SK-N-SH (cell line): ENCODE results near the gene ENOX1. TPM values are rescaled to one million over a fixed set of nuclear protein-coding genes. Genes with fewer than 3 reads are reported as not detected.

Experiments used
- CTCF ChIA-PET: fragments of 300-600, 350-600 bp; formaldehyde crosslinking; extraction: SDS; loops from one replicate; lab custom pipeline; 2021; lab: Yijun Ruan, JAX
- POLR2A ChIA-PET: fragments of 350-600 bp; sonication (Branson Sonifier 250); formaldehyde crosslinking; extraction: SDS; loops from one replicate; lab custom pipeline; 2020; ENCODE audit warnings: antibody characterized with exemption, inconsistent platforms; lab: Yijun Ruan, JAX
- DNase-seq: peaks from one replicate; pipeline ENCODE4 v3.0.0; 2012
- H2AFZ ChIP-seq: fragments of 200-600 bp; sonication (generic); 2 replicates; pipeline ENCODE4 v1.8.1; 2016; ENCODE audit warnings: antibody characterized with exemption, mild to moderate bottlenecking, low read depth
- H3F3A ChIP-seq: fragments of 200-600 bp; sonication (generic); replicated peaks from 2 replicates; pipeline ENCODE3; 2016; ENCODE audit warnings: antibody characterized with exemption, mild to moderate bottlenecking; ENCODE audit not compliant: insufficient read depth
- H3K27ac ChIP-seq, 2 experiments: fragments of 200-500 bp in 1 of 2; fragments of 200-600 bp in 1 of 2; sonication (Bioruptor generic) in 1 of 2; sonication (generic), shearing (Covaris generic) in 1 of 2; 2 replicates each; pipeline versions ENCODE4 v1.5.1 to v1.6.1; 2014 to 2016; ENCODE audit warnings: low read depth in 2 of 2, inconsistent platforms in 1 of 2, low read length in 1 of 2, mild to moderate bottlenecking in 1 of 2, mixed read lengths in 1 of 2
- H3K27me3 ChIP-seq: fragments of 200-600 bp; sonication (generic), shearing (Covaris generic); 2 replicates; pipeline ENCODE4 v1.6.1; 2016; ENCODE audit warnings: mixed run types; ENCODE audit not compliant: insufficient read depth
- H3K36me3 ChIP-seq, 2 experiments: fragments of 200-500 bp in 1 of 2; fragments of 200-600 bp in 1 of 2; sonication (Bioruptor generic) in 1 of 2; sonication (generic) in 1 of 2; replicated peaks in 1 of 2; 2 replicates each; pipeline versions ENCODE3 to v1.5.1; 2014 to 2016; ENCODE audit warnings: low read length in 1 of 2, mild to moderate bottlenecking in 1 of 2; ENCODE audit not compliant: insufficient read depth in 2 of 2, control insufficient read depth in 1 of 2
- H3K4me1 ChIP-seq, 2 experiments: fragments of 200-500 bp in 1 of 2; fragments of 200-600 bp in 1 of 2; sonication (Bioruptor generic) in 1 of 2; sonication (generic), shearing (Covaris generic) in 1 of 2; 2 replicates each; pipeline versions ENCODE4 v1.5.1 to v1.6.1; 2014 to 2016; ENCODE audit warnings: low read depth in 1 of 2, low read length in 1 of 2, mixed run types in 1 of 2; ENCODE audit not compliant: insufficient read depth in 2 of 2, control insufficient read depth in 1 of 2
- H3K4me2 ChIP-seq: fragments of 200-600 bp; sonication (generic), shearing (Covaris generic); 2 replicates; pipeline ENCODE4 v1.6.1; 2017; ENCODE audit warnings: mixed run types
- H3K4me3 ChIP-seq, 2 experiments: fragments of 200-500 bp in 1 of 2; fragments of 200-600 bp in 1 of 2; sonication (Bioruptor generic) in 1 of 2; sonication (generic), shearing (Covaris generic) in 1 of 2; 2 replicates each; pipeline versions ENCODE4 v1.5.1 to v1.8.1; 2014 to 2016; ENCODE audit warnings: low read depth in 2 of 2, inconsistent platforms in 1 of 2, low read length in 1 of 2, mild to moderate bottlenecking in 1 of 2, mixed read lengths in 1 of 2, moderate library complexity in 1 of 2
- H3K79me2 ChIP-seq: fragments of 200-600 bp; sonication (generic); 2 replicates; pipeline ENCODE4 v1.8.1; 2017; ENCODE audit warnings: mild to moderate bottlenecking; ENCODE audit not compliant: insufficient read depth
- H3K9ac ChIP-seq: fragments of 200-600 bp; sonication (generic); 2 replicates; pipeline ENCODE4 v1.6.1; 2017; ENCODE audit warnings: mixed run types
- H3K9me2 ChIP-seq: fragments of 200-600 bp; sonication (generic); 2 replicates; pipeline ENCODE4 v1.6.1; 2017; ENCODE audit warnings: mixed run types
- H3K9me3 ChIP-seq: fragments of 200-600 bp; sonication (generic); 2 replicates; pipeline ENCODE4 v1.6.1; 2017; ENCODE audit warnings: mixed run types, mild to moderate bottlenecking, moderate library complexity
- H4K20me1 ChIP-seq: fragments of 200-600 bp; sonication (generic); 2 replicates; pipeline ENCODE4 v1.6.1; 2017; ENCODE audit warnings: mild to moderate bottlenecking, mixed run types; ENCODE audit not compliant: insufficient read depth
- CHD2 ChIP-seq: fragments of 150-350 bp; IDR thresholded peaks from 2 replicates; pipeline ENCODE4 v1.6.1; 2018; ENCODE audit warnings: low read length; ENCODE audit not compliant: partially characterized antibody
- ELF1 ChIP-seq: IDR thresholded peaks from 2 replicates; pipeline ENCODE4 v1.4.0; 2012
- EP300 ChIP-seq, 2 experiments: IDR thresholded peaks; 2 replicates each; pipeline versions ENCODE4 v1.4.0 to v1.6.1; 2012; ENCODE audit warnings: borderline replicate concordance in 1 of 2, low read depth in 1 of 2, low read length in 1 of 2
- EZH2phosphoT487 ChIP-seq: fragments of 200-600 bp; sonication (generic); IDR thresholded peaks from 2 replicates; pipeline ENCODE4 v1.6.1; 2017; ENCODE audit warnings: low read depth, mixed run types, mild to moderate bottlenecking, antibody characterized with exemption, moderate library complexity, borderline replicate concordance
- FOXM1 ChIP-seq: IDR thresholded peaks from 2 replicates; pipeline ENCODE4 v1.4.0; 2012; ENCODE audit warnings: low read depth, mild to moderate bottlenecking
- GATA2 ChIP-seq: sonication (generic); formaldehyde crosslinking; IDR thresholded peaks from 2 replicates; pipeline ENCODE4 v1.5.0; 2020; ENCODE audit warnings: mild to moderate bottlenecking, missing genetic modification reagents
- MEF2A ChIP-seq: IDR thresholded peaks from 2 replicates; pipeline ENCODE4 v1.4.0; 2012; ENCODE audit warnings: low read depth, borderline replicate concordance
- MXI1 ChIP-seq: IDR thresholded peaks from 2 replicates; pipeline ENCODE4 v1.6.1; 2012; ENCODE audit warnings: mild to moderate bottlenecking, low read depth, low read length, improper control_type of control experiment
- POLR2AphosphoS5 ChIP-seq: IDR thresholded peaks from 2 replicates; pipeline ENCODE4 v1.6.1; 2012; ENCODE audit warnings: low read depth, low read length
- RAD21 ChIP-seq: IDR thresholded peaks from 2 replicates; pipeline ENCODE4 v1.6.1; 2012; ENCODE audit warnings: mild to moderate bottlenecking, low read length
- RFX5 ChIP-seq: IDR thresholded peaks from 2 replicates; pipeline ENCODE4 v1.6.1; 2012; ENCODE audit warnings: mild to moderate bottlenecking, improper control_type of control experiment, low read length
- RXRA ChIP-seq: IDR thresholded peaks from 2 replicates; pipeline ENCODE4 v1.4.0; 2012; ENCODE audit warnings: low read depth, mild to moderate bottlenecking, borderline replicate concordance
- SMC3 ChIP-seq: IDR thresholded peaks from 2 replicates; pipeline ENCODE4 v1.6.1; 2012; ENCODE audit warnings: low read depth, low read length, improper control_type of control experiment
- TAF1 ChIP-seq: IDR thresholded peaks from 2 replicates; pipeline ENCODE4 v1.6.1; 2012; ENCODE audit warnings: low read depth, mild to moderate bottlenecking, low read length, moderate library complexity, borderline replicate concordance
- WGBS: methylation state at CpG from one replicate; pipeline ENCODE4 v1.1.6; 2017; ENCODE audit warnings: low lambda C conversion rate; 5-methylcytosine and 5-hydroxymethylcytosine counted together
- polyA plus RNA-seq, 3 experiments: library from polyadenylated mRNA; depleted of rRNA; stranded (reverse); fragments of >200 nt; gene quantifications; 2 replicates each; pipeline ENCODE4 v1.2.3, GENCODE V29; 2012
- TF ChIP-seq, protein P1 (sequence below): IDR thresholded peaks from 2 replicates; pipeline ENCODE4; 2012
- TF ChIP-seq, protein P2 (sequence below): fragments of 200-600 bp; sonication (generic); IDR thresholded peaks from 2 replicates; pipeline ENCODE4 v1.6.1; 2017; ENCODE audit warnings: antibody characterized with exemption, mild to moderate bottlenecking, moderate library complexity
- TF ChIP-seq, protein P3 (sequence below): IDR thresholded peaks from 2 replicates; pipeline ENCODE4 v1.4.0; 2012; ENCODE audit warnings: low read depth, borderline replicate concordance
- TF ChIP-seq, protein P4 (sequence below): IDR thresholded peaks from 2 replicates; pipeline ENCODE4 v1.4.0; 2012; ENCODE audit warnings: low read depth, borderline replicate concordance

Gene ENOX1
- polyA plus RNA-seq, 1 of the 3 experiments (the other 2 are of a cell fraction): 5.8 TPM

DNA sequence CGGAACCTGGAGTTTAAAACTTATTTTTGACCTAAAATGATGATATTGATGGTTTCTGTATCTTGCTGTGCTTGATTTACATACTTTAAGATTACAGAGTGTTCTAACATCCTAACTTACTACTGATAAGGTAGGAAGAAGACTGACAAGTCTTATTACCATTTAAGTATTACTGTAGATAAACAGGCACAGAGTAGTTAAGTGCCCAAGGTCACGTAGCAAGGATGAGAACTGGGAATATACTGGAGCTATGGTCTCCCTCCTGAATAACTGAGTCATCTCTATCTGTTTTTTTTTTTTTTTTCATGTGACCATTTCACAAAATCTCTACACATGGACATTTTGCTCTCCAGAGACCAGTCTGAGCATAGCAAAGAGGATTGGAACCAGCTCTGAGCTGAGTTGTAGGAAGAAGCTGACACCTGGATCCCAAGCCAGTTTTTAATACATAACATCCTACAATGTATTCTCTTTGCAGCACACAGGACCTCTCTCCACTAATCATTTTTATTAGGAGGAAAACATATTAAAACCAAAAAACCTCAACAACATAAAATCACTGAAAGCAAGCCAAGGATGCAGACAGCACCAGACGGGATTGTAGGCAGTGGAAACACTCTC, 589.9 kb downstream of the ENOX1 start:
- Histone ChIP-seq H3K9me3 (no peaks in the 10 kb centered on the region), H3K4me3 (no peak overlapping the region), H3F3A (no peaks in the 10 kb centered on the region), H3K27me3 (no peaks in the 10 kb centered on the region), H3K36me3 (no peaks in the 10 kb centered on the region), H2AFZ (no peak overlapping the region), H3K27ac (no peak overlapping the region), H3K4me1 (peaks cover 0 to 6% of the 10 kb centered on the region in 2 experiments; a peak in 2 of 4 replicates), H3K9ac (no peak overlapping the region), H3K9me2 (no peaks in the 10 kb centered on the region), H3K4me2 (no peak overlapping the region), H3K79me2 (no peaks in the 10 kb centered on the region), H4K20me1 (no peaks in the 10 kb centered on the region)
- TF ChIP-seq MEF2A (no peak), TAF1 (no peak), RXRA (no peak), POLR2AphosphoS5 (no peak), EZH2phosphoT487 (no peak), SMC3 (no peak), EP300 (IDR thresholded peaks at IDR 0.05; ENCODE audit: borderline replicate concordance in 1 of 2, low read depth in 1 of 2, low read length in 1 of 2) (no peak), MXI1 (no peak), RFX5 (no peak), GATA2 (CRISPR knock-in tag) (no peak), ELF1 (no peak), CHD2 (no peak), RAD21 (no peak), FOXM1 (no peak)
- TF ChIP-seq, protein P1, sequence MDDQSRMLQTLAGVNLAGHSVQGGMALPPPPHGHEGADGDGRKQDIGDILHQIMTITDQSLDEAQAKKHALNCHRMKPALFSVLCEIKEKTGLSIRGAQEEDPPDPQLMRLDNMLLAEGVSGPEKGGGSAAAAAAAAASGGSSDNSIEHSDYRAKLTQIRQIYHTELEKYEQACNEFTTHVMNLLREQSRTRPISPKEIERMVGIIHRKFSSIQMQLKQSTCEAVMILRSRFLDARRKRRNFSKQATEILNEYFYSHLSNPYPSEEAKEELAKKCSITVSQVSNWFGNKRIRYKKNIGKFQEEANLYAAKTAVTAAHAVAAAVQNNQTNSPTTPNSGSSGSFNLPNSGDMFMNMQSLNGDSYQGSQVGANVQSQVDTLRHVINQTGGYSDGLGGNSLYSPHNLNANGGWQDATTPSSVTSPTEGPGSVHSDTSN: no peak
- TF ChIP-seq, protein P2, sequence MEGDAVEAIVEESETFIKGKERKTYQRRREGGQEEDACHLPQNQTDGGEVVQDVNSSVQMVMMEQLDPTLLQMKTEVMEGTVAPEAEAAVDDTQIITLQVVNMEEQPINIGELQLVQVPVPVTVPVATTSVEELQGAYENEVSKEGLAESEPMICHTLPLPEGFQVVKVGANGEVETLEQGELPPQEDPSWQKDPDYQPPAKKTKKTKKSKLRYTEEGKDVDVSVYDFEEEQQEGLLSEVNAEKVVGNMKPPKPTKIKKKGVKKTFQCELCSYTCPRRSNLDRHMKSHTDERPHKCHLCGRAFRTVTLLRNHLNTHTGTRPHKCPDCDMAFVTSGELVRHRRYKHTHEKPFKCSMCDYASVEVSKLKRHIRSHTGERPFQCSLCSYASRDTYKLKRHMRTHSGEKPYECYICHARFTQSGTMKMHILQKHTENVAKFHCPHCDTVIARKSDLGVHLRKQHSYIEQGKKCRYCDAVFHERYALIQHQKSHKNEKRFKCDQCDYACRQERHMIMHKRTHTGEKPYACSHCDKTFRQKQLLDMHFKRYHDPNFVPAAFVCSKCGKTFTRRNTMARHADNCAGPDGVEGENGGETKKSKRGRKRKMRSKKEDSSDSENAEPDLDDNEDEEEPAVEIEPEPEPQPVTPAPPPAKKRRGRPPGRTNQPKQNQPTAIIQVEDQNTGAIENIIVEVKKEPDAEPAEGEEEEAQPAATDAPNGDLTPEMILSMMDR: no peak
- TF ChIP-seq, protein P3, sequence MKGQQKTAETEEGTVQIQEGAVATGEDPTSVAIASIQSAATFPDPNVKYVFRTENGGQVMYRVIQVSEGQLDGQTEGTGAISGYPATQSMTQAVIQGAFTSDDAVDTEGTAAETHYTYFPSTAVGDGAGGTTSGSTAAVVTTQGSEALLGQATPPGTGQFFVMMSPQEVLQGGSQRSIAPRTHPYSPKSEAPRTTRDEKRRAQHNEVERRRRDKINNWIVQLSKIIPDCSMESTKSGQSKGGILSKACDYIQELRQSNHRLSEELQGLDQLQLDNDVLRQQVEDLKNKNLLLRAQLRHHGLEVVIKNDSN: no peak
- TF ChIP-seq, protein P4, sequence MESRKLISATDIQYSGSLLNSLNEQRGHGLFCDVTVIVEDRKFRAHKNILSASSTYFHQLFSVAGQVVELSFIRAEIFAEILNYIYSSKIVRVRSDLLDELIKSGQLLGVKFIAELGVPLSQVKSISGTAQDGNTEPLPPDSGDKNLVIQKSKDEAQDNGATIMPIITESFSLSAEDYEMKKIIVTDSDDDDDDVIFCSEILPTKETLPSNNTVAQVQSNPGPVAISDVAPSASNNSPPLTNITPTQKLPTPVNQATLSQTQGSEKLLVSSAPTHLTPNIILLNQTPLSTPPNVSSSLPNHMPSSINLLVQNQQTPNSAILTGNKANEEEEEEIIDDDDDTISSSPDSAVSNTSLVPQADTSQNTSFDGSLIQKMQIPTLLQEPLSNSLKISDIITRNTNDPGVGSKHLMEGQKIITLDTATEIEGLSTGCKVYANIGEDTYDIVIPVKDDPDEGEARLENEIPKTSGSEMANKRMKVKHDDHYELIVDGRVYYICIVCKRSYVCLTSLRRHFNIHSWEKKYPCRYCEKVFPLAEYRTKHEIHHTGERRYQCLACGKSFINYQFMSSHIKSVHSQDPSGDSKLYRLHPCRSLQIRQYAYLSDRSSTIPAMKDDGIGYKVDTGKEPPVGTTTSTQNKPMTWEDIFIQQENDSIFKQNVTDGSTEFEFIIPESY: no peak
- 87% methylated on average over 3 of the region's 3 CpGs for WGBS
- CTCF ChIA-PET: interaction anchor here (0.6 to 3.1 kb wide), 5 partner anchors 20 to 607 kb away, joined by 3 to 24 read pairs (median 3); no protein-coding TSS in a partner anchor
- POLR2A ChIA-PET: no interaction called here
- no peak for DNase-seq
